B cell (primary cell): ENCODE measurements around the gene RAC2. TPM values are rescaled to one million over a fixed set of nuclear protein-coding genes. Genes with fewer than 3 reads are reported as not detected.
A peak's percentile ranks its signal among the peaks of the same experiment; 100 is the strongest.

Experiments used
- ATAC-seq: fragments of 200-7000 bp; cut with Tn5 transposase; one replicate; pipeline ENCODE4 v1.10.0; 2021; ENCODE audit warnings: low read depth, mild to moderate bottlenecking, moderate number of reproducible peaks, moderate library complexity
- CTCF ChIA-PET: fragments of 350-600 bp; sonication (Branson Sonifier 250); formaldehyde crosslinking; loops from one replicate; lab custom pipeline; 2021; ENCODE audit warnings: antibody characterized with exemption, inconsistent platforms; lab: Charles Lee
- POLR2A ChIA-PET: fragments of 350-600 bp; sonication (Branson Sonifier 250); formaldehyde crosslinking; loops from one replicate; lab custom pipeline; 2021; ENCODE audit warnings: antibody characterized with exemption; lab: Charles Lee
- DNase-seq: peaks from one replicate; pipeline ENCODE4 v3.0.0; 2013
- H2AFZ ChIP-seq: 2 replicates; pipeline ENCODE4 v1.6.1; 2012; ENCODE audit warnings: mild to moderate bottlenecking, low read depth, low read length; ENCODE audit not compliant: insufficient read depth, poor library complexity, severe bottlenecking
- H3K27ac ChIP-seq, 2 donors: 1 replicate in 1 of 2; 2 replicates in 1 of 2; pipeline ENCODE4 v1.5.1; 2012 to 2013; ENCODE audit warnings: low read length in 2 of 2, mild to moderate bottlenecking in 2 of 2, moderate library complexity in 1 of 2
- H3K27me3 ChIP-seq, 4 experiments: fragments of 200-600 bp in 1 of 4; sonication (generic) in 1 of 4; replicated peaks in 1 of 4; 1 replicate in 2 of 4; 2 replicates in 2 of 4; pipeline versions ENCODE4 v1.6.1 to v1.7.0; 2013 to 2016; ENCODE audit warnings: low read length in 3 of 4, mild to moderate bottlenecking in 2 of 4, mixed read lengths in 1 of 4, moderate library complexity in 1 of 4; ENCODE audit not compliant: insufficient read depth in 4 of 4, control insufficient read depth in 3 of 4; ENCODE audit errors: control extremely low read depth in 1 of 4
- H3K36me3 ChIP-seq, 2 experiments: replicated peaks in 1 of 2; 1 replicate in 1 of 2; 2 replicates in 1 of 2; pipeline versions ENCODE4 v1.6.1 to v1.7.1; 2013; ENCODE audit warnings: low read length in 1 of 2; ENCODE audit not compliant: insufficient read depth in 2 of 2, control insufficient read depth in 1 of 2; ENCODE audit errors: control extremely low read depth in 1 of 2, extremely low read depth in 1 of 2
- H3K4me1 ChIP-seq, 2 donors: fragments of 200-600 bp in 1 of 2; sonication (generic) in 1 of 2; 1 replicate in 1 of 2; 2 replicates in 1 of 2; pipeline versions ENCODE4 v1.5.1 to v1.6.1; 2013 to 2017; ENCODE audit warnings: low read length in 2 of 2; ENCODE audit not compliant: control insufficient read depth in 2 of 2, insufficient read depth in 2 of 2
- H3K4me2 ChIP-seq: replicated peaks from 2 replicates; pipeline ENCODE3; 2012; ENCODE audit warnings: mild to moderate bottlenecking, low read depth, low read length; ENCODE audit not compliant: poor library complexity, severe bottlenecking
- H3K4me3 ChIP-seq, 5 experiments: fragments of 200-600 bp in 1 of 5; sonication (generic) in 1 of 5; 1 replicate in 3 of 5; 2 replicates in 2 of 5; pipeline versions ENCODE4 v1.5.1 to v1.7.0; 2011 to 2016; ENCODE audit warnings: low read length in 4 of 5, mild to moderate bottlenecking in 4 of 5, low read depth in 2 of 5, control low read depth in 1 of 5, moderate library complexity in 1 of 5; ENCODE audit not compliant: insufficient read depth in 1 of 5; ENCODE audit errors: control extremely low read depth in 1 of 5, extremely low read depth in 1 of 5
- H3K79me2 ChIP-seq: fragments of 200-600 bp; sonication (generic); one replicate; pipeline ENCODE4 v1.6.0; 2016; ENCODE audit warnings: low read length; ENCODE audit not compliant: control insufficient read depth, insufficient read depth
- H3K9ac ChIP-seq: fragments of 200-600 bp; sonication (generic); 2 replicates; pipeline ENCODE4 v1.6.1; 2017; ENCODE audit warnings: mild to moderate bottlenecking, low read length, moderate library complexity
- H3K9me3 ChIP-seq, 3 donors: one replicate each; pipeline versions ENCODE4 v1.6.1 to v1.7.1; 2013; ENCODE audit warnings: low read length in 2 of 3; ENCODE audit not compliant: control insufficient read depth in 2 of 3, insufficient read depth in 1 of 3; ENCODE audit errors: control extremely low read depth in 1 of 3
- H4K20me1 ChIP-seq: 2 replicates; pipeline ENCODE4 v1.6.0; 2012; ENCODE audit warnings: mild to moderate bottlenecking, low read length; ENCODE audit not compliant: insufficient read depth, control insufficient read depth, poor library complexity, severe bottlenecking
- H3K27ac Mint-ChIP-seq: one replicate; pipeline ENCODE4 v1.8.0; 2021; ENCODE audit warnings: mixed read lengths
- H3K27me3 Mint-ChIP-seq: one replicate; pipeline ENCODE4 v1.8.0; 2021; ENCODE audit warnings: mixed read lengths
- H3K4me1 Mint-ChIP-seq: one replicate; pipeline ENCODE4 v1.8.0; 2021; ENCODE audit warnings: mixed read lengths
- H3K4me3 Mint-ChIP-seq: one replicate; pipeline ENCODE4 v1.8.0; 2021; ENCODE audit warnings: mixed read lengths
- H3K9me3 Mint-ChIP-seq: one replicate; pipeline ENCODE4 v1.8.0; 2022; ENCODE audit warnings: mixed read lengths; ENCODE audit not compliant: insufficient read depth
- EZH2 ChIP-seq: IDR thresholded peaks from 2 replicates; pipeline ENCODE4 v1.6.1; 2012; ENCODE audit warnings: borderline replicate concordance, low read depth, mild to moderate bottlenecking, moderate library complexity, low read length; ENCODE audit not compliant: insufficient read depth, poor library complexity, severe bottlenecking
- WGBS: methylation state at CpG from one replicate; pipeline ENCODE4 v1.1.5; 2013; ENCODE audit warnings: missing lambda C conversion rate; ENCODE audit not compliant: insufficient coverage; 5-methylcytosine and 5-hydroxymethylcytosine counted together
- intact Hi-C: fragments of 100-400 bp; cut with micrococcal nuclease; formaldehyde crosslinking; loops from one replicate; pipeline ENCODE4 v1.10.0; 2022
- polyA plus RNA-seq: library from polyadenylated mRNA; depleted of rRNA; stranded (reverse); fragments of >200 nt; gene quantifications from 2 replicates; pipeline ENCODE4 v1.2.3, GENCODE V29; 2012
- total RNA-seq, 2 donors: library from RNA; stranded (reverse); fragments of 120-200 nt in 1 of 2; gene quantifications; 1 replicate in 1 of 2; 2 replicates in 1 of 2; pipeline versions ENCODE4 v1.2.3 to v1.2.4, GENCODE V29; 2013 to 2022
- TF ChIP-seq, protein P1 (sequence below): fragments of 200-600 bp; IDR thresholded peaks from one replicate; pipeline ENCODE4 v1.8.0; 2022; ENCODE audit warnings: antibody characterized with exemption, mild to moderate bottlenecking

The RAC2 gene
- total and polyA plus RNA-seq, 2 donors (not counting 1 experiment from before 2014, with no cell fraction given), result 273 to 776 TPM

GRCh38 chr22:37273846-37274225 lies 29.8 kb upstream of the RAC2 start:
- intact Hi-C loops, result no loop called here
- Mint-ChIP-seq H3K27me3 (no peaks in the 10 kb centered on the region), H3K4me3 (no peak overlapping the region), H3K4me1 (peaks cover 59% of the 10 kb centered on the region), H3K27ac (peak overlapping the region; percentile 90), H3K9me3 (no peaks in the 10 kb centered on the region)
- no peak overlapping the region for H2AFZ ChIP-seq
- H3K27ac ChIP-seq, result peak overlapping the region in 1 of 2 donors; percentile 23
- DNase-seq (no peak), ATAC-seq (no peak)
- H3K9me3 ChIP-seq, result no peaks in the 10 kb centered on the region
- H4K20me1 ChIP-seq, result no peaks in the 10 kb centered on the region
- H3K36me3 ChIP-seq, result no peaks in the 10 kb centered on the region
- no peaks in the 10 kb centered on the region for H3K27me3 ChIP-seq
- ChIA-PET POLR2A (interaction anchor here (0.6 kb wide), 1 partner anchor 493 kb away, joined by 3 read pairs; no protein-coding TSS in a partner anchor), CTCF (interaction anchor here (0.6 to 10.6 kb wide), 4 partner anchors 8 to 153 kb away, joined by 3 to 126 read pairs (median 3); partner anchors contain the start of gene CYTH4)
- TF ChIP-seq EZH2, result no peak
- TF ChIP-seq, protein P1, sequence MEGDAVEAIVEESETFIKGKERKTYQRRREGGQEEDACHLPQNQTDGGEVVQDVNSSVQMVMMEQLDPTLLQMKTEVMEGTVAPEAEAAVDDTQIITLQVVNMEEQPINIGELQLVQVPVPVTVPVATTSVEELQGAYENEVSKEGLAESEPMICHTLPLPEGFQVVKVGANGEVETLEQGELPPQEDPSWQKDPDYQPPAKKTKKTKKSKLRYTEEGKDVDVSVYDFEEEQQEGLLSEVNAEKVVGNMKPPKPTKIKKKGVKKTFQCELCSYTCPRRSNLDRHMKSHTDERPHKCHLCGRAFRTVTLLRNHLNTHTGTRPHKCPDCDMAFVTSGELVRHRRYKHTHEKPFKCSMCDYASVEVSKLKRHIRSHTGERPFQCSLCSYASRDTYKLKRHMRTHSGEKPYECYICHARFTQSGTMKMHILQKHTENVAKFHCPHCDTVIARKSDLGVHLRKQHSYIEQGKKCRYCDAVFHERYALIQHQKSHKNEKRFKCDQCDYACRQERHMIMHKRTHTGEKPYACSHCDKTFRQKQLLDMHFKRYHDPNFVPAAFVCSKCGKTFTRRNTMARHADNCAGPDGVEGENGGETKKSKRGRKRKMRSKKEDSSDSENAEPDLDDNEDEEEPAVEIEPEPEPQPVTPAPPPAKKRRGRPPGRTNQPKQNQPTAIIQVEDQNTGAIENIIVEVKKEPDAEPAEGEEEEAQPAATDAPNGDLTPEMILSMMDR, result no peak
- no peaks in the 10 kb centered on the region for H3K79me2 ChIP-seq
- no peak overlapping the region for H3K4me3 ChIP-seq
- 89% methylated on average over 7 of the region's 8 CpGs for WGBS
- peaks cover 40 to 57% of the 10 kb centered on the region in 2 donors for H3K4me1 ChIP-seq
- H3K9ac ChIP-seq, result no peak overlapping the region
- no peak overlapping the region for H3K4me2 ChIP-seq

DNA sequence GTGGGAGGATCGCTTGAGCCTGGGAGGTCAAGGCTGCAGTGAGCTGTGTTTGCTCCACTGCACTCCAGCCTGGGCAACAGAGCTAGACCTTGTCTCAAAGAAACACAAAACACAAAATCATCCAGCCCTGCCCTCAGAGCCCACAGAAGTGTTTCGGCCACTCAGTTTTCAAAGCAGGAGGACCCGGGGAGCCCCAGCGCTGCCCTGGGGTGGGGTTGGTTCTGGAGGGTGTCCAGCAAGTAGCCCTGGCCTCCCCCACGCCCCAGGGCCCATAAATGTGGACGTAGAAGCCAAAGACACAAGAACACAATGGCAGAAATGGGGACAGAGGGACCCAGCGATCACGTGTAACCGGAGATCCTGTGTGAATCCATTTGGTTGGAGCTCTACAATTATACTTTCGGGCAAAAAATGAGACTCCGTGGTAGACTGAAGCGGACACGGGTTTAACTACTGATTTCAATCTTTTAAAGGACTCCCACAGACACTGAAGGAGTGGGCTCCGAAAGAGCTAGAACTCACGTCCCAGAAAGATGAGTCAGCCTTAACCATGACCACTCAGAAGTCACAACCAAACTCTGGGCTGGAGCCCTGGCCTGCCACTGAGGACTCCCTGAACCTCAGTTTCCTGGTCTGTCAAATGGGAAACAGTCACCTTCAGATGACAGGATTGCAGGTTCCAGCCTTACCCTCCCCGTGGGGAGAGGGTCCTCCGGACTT lies 29.2 kb upstream of the RAC2 start:
- TF ChIP-seq EZH2, result no peak
- TF ChIP-seq, protein P1, result no peak
- ATAC-seq (no peak), DNase-seq (no peak)
- Histone ChIP-seq H3K9ac (no peak overlapping the region), H3K36me3 (no peaks in the 10 kb centered on the region), H3K9me3 (no peaks in the 10 kb centered on the region), H3K79me2 (no peaks in the 10 kb centered on the region), H3K27me3 (no peaks in the 10 kb centered on the region), H3K27ac (no peak overlapping the region), H3K4me1 (peaks cover 35 to 52% of the 10 kb centered on the region in 2 donors), H3K4me2 (no peak overlapping the region), H3K4me3 (no peak overlapping the region), H4K20me1 (no peaks in the 10 kb centered on the region), H2AFZ (no peak overlapping the region)
- intact Hi-C loops, result no loop called here
- Mint-ChIP-seq H3K27ac (peak overlapping the region; percentile 80), H3K4me1 (peaks cover 53% of the 10 kb centered on the region), H3K27me3 (no peaks in the 10 kb centered on the region), H3K9me3 (no peaks in the 10 kb centered on the region), H3K4me3 (no peak overlapping the region)
- 75% methylated on average over 15 of the region's 17 CpGs for whole genome bisulfite sequencing
- ChIA-PET POLR2A (no interaction called here), CTCF (interaction anchor here (0.6 to 10.6 kb wide), 6 partner anchors 8 to 436 kb away, joined by 3 to 126 read pairs (median 3); partner anchors contain the start of gene CYTH4)
